ENCODE measurements around the gene ZNF23. TPM values are rescaled to one million over a fixed set of nuclear protein-coding genes. Genes with fewer than 3 reads are reported as not detected.

Gene ZNF23
- total and polyA plus RNA-seq, 12 donors: 1.7 to 34.2 (median 7.5) TPM

- Histone ChIP-seq H3K4me1 (replicated peaks in 1 of 2) (no peaks in the 10 kb centered on the region), H3K36me3 (replicated peaks in 1 of 2) (no peaks in the 10 kb centered on the region), H3K9me3 (replicated peaks in 1 of 3) (no peaks in the 10 kb centered on the region), H3K27me3 (no peaks in the 10 kb centered on the region), H3K27ac (no peak overlapping the region), H3K4me3 (no peak overlapping the region)
- DNase-seq: no peak
- WGBS, 4 donors: 60 to 74% (median 70%) methylated on average over 3 to 6 of the region's 6 CpGs
- TF ChIP-seq POLR2A (IDR thresholded peaks at IDR 0.05): no peak
- TF ChIP-seq CTCF (IDR thresholded peaks at IDR 0.05): no peak
- intact Hi-C loops (cut with DNase I): no loop called here
Observed at GRCh38 chr16:71432906-71433305, 29.1 kb downstream of the ZNF23 start.

- H3K36me3 ChIP-seq (replicated peaks in 1 of 2): no peaks in the 10 kb centered on the region
- no peak for TF ChIP-seq CTCF (IDR thresholded peaks at IDR 0.05)
- TF ChIP-seq POLR2A (IDR thresholded peaks at IDR 0.05): no peak
- DNase-seq: no peak
- 87 to 93% (median 91%) methylated on average over 3 to 9 of the region's 9 CpGs for WGBS, 4 donors
- intact Hi-C loops (cut with DNase I): no loop called here
- no peaks in the 10 kb centered on the region for H3K9me3 ChIP-seq (replicated peaks in 1 of 3)
- no peaks in the 10 kb centered on the region for H3K4me1 ChIP-seq (replicated peaks in 1 of 2)
- no peaks in the 10 kb centered on the region for H3K27me3 ChIP-seq
- H3K27ac ChIP-seq: no peak overlapping the region
- no peak overlapping the region for H3K4me3 ChIP-seq
Observed at GRCh38 chr16:71431991-71432390, 30.1 kb downstream of the ZNF23 start.

DNA sequence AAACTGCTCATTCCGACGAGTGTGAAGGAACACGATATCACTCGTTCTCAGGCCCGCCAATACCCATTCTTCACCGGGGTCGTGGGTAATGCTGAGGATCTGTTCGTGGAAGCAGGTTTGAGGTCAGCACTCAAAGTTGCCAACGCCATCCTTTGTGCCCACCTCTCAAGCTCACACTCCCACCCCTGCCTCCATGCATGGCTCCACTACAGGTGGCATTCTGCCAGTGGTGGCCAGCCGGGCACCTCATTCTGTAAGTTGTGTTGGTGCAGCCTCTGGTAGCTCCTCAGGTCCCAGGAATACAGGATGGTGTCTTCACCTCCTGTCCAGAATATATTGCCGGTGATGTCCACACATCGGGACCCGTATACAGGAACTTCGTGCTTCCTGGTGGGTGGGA, 30.9 kb downstream of the ZNF23 start:
- Histone ChIP-seq H3K9me3 (replicated peaks in 1 of 3) (no peaks in the 10 kb centered on the region), H3K4me1 (replicated peaks in 1 of 2) (no peaks in the 10 kb centered on the region), H3K27ac (no peak overlapping the region), H3K36me3 (replicated peaks in 1 of 2) (no peaks in the 10 kb centered on the region), H3K4me3 (no peak overlapping the region), H3K27me3 (no peaks in the 10 kb centered on the region)
- WGBS, 4 donors: 76 to 88% (median 87%) methylated on average over 9 to 14 of the region's 14 CpGs
- no peak for DNase-seq
- intact Hi-C loops (cut with DNase I): no loop called here
- TF ChIP-seq POLR2A (IDR thresholded peaks at IDR 0.05): no peak
- no peak for TF ChIP-seq CTCF (IDR thresholded peaks at IDR 0.05)

GRCh38 chr16:71430744-71431143, 31.3 kb downstream of the ZNF23 start:
- no peak for DNase-seq
- intact Hi-C loops (cut with DNase I): no loop called here
- no peaks in the 10 kb centered on the region for H3K36me3 ChIP-seq (replicated peaks in 1 of 2)
- H3K27me3 ChIP-seq: peaks cover 3% of the 10 kb centered on the region
- H3K27ac ChIP-seq: no peak overlapping the region
- no peak overlapping the region for H3K4me3 ChIP-seq
- no peaks in the 10 kb centered on the region for H3K9me3 ChIP-seq (replicated peaks in 1 of 3)
- H3K4me1 ChIP-seq (replicated peaks in 1 of 2): no peaks in the 10 kb centered on the region
- TF ChIP-seq POLR2A (IDR thresholded peaks at IDR 0.05) (no peak), CTCF (IDR thresholded peaks at IDR 0.05) (no peak)
- WGBS, 4 donors: 63 to 79% (median 72%) methylated on average over 6 of the region's 6 CpGs

Measured in adrenal gland (tissue), 12 donors.